UCSD-AML1 (cell line): ENCODE data around the gene USP24.

Experiments used
- DNase-seq: peaks from one replicate; lab custom pipeline; 2025; ENCODE audit not compliant: unreplicated experiment; lab: John Stamatoyannopoulos, UW

Gene USP24

GRCh38 chr1:55056632-55056992 is 158.6 kb downstream of the USP24 start:
- DNase-seq, result no peak

GRCh38 chr1:55055951-55056631 is 159.1 kb downstream of the USP24 start:
- DNase-seq, result no peak

GRCh38 chr1:55055084-55055882 is 159.9 kb downstream of the USP24 start:
- DNase-seq, result no peak

- DNase-seq, result no peak
Measured at GRCh38 chr1:55054396-55054795, 160.8 kb downstream of the USP24 start.

- DNase-seq, result no peak
Measured at GRCh38 chr1:55053265-55053954, 161.8 kb downstream of the USP24 start.

GRCh38 chr1:55052221-55053142 is 162.7 kb downstream of the USP24 start:
- no peak for DNase-seq

- no peak for DNase-seq
Measured at GRCh38 chr1:55051621-55052020, 163.5 kb downstream of the USP24 start.

- no peak for DNase-seq
Measured at GRCh38 chr1:55051169-55051568, 164.0 kb downstream of the USP24 start.

GRCh38 chr1:55050283-55050682 is 164.9 kb downstream of the USP24 start:
- DNase-seq, result no peak

GRCh38 chr1:55049914-55050278 is 165.3 kb downstream of the USP24 start:
- DNase-seq, result no peak

GRCh38 chr1:55049271-55049913 is 165.8 kb downstream of the USP24 start:
- no peak for DNase-seq

- DNase-seq, result no peak
Measured at GRCh38 chr1:55048453-55049270, 166.5 kb downstream of the USP24 start.

- no peak for DNase-seq
Measured at GRCh38 chr1:55047611-55048010, 167.6 kb downstream of the USP24 start.

- DNase-seq, result no peak
Measured at GRCh38 chr1:55046871-55047270, 168.3 kb downstream of the USP24 start.

GRCh38 chr1:55045430-55045829 is 169.7 kb downstream of the USP24 start:
- DNase-seq, result no peak

- DNase-seq, result no peak
Measured at GRCh38 chr1:55044617-55045397, 170.4 kb downstream of the USP24 start.

- no peak for DNase-seq
Measured at GRCh38 chr1:55043726-55044125, 171.4 kb downstream of the USP24 start.

GRCh38 chr1:55043011-55043410 is 172.2 kb downstream of the USP24 start:
- no peak for DNase-seq

GRCh38 chr1:55041613-55042012 is 173.6 kb downstream of the USP24 start:
- no peak for DNase-seq
